Body of pancreas (tissue), 4 donors: ENCODE measurements around the gene VAV2.

ENCODE experiments used
- CTCF ChIP-seq, 7 experiments: fragments of 450-650 bp in 4 of 7; fragments of 200-600 bp in 3 of 7; sonication (generic) in 3 of 7; IDR thresholded peaks; one replicate each; pipeline ENCODE4 v1.5.1; 2016 to 2019; ENCODE audit warnings: antibody characterized with exemption in 7 of 7
- POLR2A ChIP-seq, 3 donors: fragments of 450-650 bp; IDR thresholded peaks; one replicate each; pipeline ENCODE4 v1.6.1; 2016; ENCODE audit warnings: antibody characterized with exemption in 3 of 3, mild to moderate bottlenecking in 2 of 3

DNA sequence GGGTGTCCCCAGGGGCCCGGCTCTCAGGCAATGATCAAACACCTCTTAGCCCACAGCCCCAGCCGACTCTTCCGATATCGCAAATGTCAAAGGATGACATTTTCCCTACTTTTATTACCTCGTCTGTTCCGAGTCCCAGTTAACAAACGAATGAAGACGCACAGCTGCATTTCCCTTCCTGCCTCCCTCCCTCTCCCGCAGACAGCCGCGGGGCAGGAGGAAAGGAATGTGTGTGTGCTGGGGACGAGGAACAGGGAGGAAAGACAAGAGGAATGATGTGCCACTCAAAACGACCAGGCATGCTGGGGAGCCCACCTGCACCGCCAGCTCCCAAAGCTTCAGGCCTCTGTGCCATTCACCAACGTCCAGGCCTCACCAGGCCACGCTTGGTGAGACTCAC is 128.1 kb downstream of the VAV2 start:
- no peak for TF ChIP-seq CTCF (IDR thresholded peaks at IDR 0.05)
- TF ChIP-seq POLR2A (IDR thresholded peaks at IDR 0.05): no peak
